Urothelium cell line (cell line): ENCODE results near the gene PKIB.
A peak's percentile ranks its signal among the peaks of the same experiment; 100 is the strongest.
"Not testable (repeated sequence)": the region's sequence is repeated elsewhere in the genome, so short reads cannot be mapped to it uniquely, and the experiment has no call there.

Experiments used
- DNase-seq: peaks from one replicate; pipeline ENCODE4 v3.0.0; 2011; ENCODE audit warnings: low spot score, mixed read lengths
- FAIRE-seq: peaks from 2 replicates; lab custom pipeline; 2011; peaks lifted over from hg19 to GRCh38; lab: Jason Lieb, UNC

PKIB gene

GRCh38 chr6:122620428-122620827 is 10.2 kb downstream of the PKIB start:
- DNase-seq (no peak), FAIRE-seq (no peak)

DNA sequence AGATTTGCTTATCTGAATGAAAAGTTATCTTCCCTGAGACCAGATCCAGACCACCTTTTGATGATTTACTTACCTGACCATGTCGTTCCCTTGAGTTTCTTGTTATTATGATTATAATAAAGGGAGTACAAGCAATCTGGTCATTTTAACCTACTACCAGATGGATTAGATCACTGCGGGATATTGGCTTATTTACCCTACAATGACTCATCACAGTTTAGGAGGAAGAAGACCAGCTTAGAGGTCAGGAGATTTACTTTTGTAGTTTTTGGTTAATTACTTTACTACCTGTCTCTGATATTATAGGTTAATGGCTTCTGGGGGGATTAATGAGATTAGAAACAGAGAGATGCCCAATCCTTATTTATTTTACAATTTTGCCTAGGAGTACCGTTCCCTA is 10.7 kb downstream of the PKIB start:
- DNase-seq (peak; percentile 39), FAIRE-seq (no peak)

GRCh38 chr6:122621638-122622037 is 11.4 kb downstream of the PKIB start:
- FAIRE-seq = no peak

GRCh38 chr6:122622479-122622878 is 12.3 kb downstream of the PKIB start:
- DNase-seq (no peak), FAIRE-seq (no peak)

More at GRCh38 chr6:122621638-122622037, 11.4 kb downstream of the PKIB start:
- DNase-seq = no peak

DNA sequence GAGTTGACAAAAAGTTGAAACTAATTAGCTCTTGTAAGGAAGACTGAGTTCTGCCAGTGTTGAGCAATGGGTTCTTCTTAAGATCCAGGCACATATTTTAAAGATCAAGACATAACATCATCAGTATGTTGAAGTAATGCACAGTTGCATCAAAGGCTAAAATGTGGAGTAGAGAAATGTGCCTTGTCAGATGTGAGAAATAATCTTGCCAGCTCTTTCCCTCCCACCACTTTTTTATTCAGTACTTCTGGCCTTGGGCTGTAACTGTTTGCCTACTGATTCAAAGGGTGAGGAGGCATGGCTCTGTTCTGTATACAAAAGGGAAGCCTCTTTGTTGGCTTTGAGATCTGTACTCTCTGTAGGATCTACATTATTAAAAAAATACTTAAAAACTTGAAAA is 13.1 kb downstream of the PKIB start:
- no peak for DNase-seq
- FAIRE-seq = no peak

DNA sequence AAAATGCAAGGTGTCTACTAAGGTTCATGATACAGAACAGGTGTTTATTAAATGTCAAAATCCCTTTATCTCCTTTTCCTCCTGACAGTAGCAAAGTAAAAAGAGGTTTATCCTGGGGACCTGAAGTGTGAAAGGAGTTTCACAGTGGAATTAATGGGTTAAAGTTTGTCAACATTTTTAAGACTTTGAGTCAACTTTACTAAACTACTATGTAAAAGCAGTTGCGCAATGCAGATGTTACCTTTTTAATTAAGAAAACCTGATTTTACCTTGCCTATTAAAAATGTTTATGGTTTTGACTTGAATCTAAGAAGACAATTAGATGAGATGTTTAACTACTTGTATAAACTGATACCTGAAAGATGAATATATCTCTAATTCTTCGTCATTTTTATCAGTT is 14.6 kb downstream of the PKIB start:
- no peak for DNase-seq
- no peak for FAIRE-seq

DNA sequence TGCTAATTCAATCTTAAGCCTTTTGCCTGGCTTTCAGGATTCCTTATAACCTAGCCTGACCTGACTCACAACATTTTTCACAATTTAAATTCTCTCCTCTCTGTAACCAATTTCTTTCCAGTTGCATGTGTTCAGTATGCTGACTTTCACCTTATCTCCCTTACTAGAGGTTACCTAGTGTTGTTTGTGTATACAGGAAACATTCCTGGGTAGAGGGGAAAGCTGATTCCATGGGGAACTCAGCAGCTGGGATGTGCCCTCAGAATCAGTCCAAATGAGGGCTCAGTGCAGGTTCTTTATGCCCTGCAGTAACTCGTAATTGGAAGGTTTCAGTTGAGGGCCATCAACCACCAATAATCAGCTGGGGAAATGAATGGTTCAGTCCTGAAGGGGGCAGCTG is 18.5 kb downstream of the PKIB start:
- DNase-seq (no peak), FAIRE-seq (no peak)

DNA sequence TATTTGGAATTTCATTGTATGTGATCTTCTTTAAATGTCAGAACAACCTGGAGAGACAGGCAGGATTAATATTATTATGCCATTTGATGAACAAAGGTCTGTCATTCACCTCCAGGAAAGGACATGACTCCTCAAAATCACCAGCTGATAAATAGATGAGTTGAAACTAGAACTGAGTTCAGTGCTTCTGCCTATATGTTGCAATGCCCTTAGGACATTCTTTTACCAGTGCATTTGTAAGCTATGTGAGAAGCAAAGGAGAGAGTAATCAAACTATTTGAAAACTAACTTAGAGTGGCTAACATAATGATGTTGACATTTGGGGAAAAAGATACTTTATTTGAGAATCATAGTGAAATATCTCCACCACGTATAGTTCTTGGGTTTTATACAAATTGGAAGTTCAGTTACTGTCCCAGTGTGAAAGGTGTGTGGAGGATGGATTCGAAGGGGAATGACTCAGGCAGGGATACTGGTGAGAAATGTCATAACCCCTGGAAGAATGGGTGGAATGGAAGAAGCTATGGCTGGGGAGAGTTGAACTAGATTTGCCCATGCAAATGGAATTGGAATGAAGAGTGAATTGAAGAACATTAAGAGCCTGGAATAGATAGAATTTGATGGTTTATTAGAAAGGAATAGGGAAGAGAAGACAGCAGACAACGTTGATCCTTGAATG is 21.5 kb downstream of the PKIB start:
- DNase-seq = no peak
- FAIRE-seq = no peak

- FAIRE-seq (no peak), DNase-seq (no peak)
These were observed 30.2 kb downstream of the PKIB start for GRCh38 chr6:122640366-122640765.

GRCh38 chr6:122641819-122642218 is 31.6 kb downstream of the PKIB start:
- DNase-seq (no peak), FAIRE-seq (no peak)

DNA sequence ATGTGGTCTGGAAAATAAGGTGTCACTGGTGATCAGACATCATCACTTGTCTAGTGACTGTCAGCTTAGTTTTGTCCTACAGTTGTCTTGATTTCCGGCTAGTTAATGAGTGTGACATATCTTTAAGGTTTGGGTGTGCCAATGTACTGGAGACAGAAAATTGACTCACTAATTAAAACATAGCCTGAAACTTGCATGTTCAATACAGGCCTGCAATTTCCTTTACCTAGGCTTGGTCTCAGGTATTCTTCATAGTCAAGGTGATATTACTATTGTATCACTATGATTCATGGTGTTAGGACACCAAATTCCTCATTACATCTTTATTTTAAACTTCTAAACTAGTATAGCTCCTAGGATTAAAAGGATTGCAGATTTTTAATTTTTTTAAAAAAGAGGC is 32.4 kb downstream of the PKIB start:
- FAIRE-seq = peak; percentile 68
- DNase-seq = not testable (repeated sequence)

DNA sequence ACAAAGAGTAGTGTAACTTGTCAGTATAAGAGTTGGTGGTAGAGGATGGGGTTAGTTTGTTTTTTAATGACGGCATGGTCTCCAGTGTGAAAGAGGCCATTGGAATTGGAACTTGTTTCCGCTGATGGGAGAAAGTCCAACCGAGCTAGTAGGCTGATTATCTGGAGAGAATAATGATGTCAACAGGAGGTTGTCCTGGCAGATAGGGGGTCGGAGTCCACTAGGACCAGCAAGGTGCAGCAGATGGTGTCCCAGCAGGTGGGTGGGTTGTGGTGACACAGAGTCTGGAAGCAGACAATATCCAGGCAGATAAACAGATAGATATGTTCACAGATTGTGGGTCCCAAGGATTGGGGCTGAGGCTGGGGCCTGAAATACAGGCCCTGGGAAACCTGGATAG is 35.1 kb downstream of the PKIB start:
- FAIRE-seq = no peak

DNA sequence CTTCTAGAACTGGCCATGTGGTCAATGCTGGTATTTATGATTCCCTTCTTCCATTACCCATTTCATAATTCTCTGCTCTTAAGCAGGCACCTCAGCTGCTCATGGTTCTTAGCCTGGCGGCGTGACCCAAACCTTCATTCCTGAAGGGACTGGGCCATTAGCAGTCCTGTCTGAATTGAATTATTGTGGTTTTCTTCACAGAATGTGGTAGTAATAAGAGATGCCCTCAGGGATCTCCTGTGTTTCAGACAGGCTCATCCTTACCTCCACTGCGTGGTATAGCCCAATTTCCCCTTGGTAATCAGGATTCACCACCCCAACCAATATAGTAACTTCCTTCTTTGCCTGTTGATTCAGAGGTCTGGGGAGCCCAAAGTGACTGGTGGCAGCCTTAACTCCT is 37.6 kb downstream of the PKIB start:
- DNase-seq = no peak
- FAIRE-seq = no peak

More for the DNA sequence above, 35.1 kb downstream of the PKIB start:
- DNase-seq = no peak

- DNase-seq (no peak), FAIRE-seq (no peak)
These were observed 38.5 kb downstream of the PKIB start for GRCh38 chr6:122648726-122649125.

DNA sequence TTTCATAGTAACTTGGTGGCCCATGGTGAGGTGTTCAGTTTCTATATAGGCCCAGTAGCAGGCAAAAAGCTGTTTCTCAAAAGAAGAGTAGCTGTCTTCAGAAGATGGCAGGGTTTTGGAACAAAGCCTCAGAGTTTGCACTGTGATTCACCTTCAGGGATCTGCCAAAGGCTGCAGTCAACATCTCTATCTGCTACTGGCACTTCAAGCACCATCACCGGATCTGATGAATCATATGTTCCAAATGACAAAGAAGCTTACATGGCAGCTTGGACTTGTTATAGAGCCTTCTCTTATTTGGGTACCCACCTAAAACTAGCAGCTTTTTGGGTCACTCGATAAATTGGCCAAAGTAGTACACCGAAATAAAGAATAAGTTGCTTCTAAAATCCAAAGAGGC is 39.5 kb downstream of the PKIB start:
- DNase-seq (peak; percentile 17), FAIRE-seq (no peak)

DNA sequence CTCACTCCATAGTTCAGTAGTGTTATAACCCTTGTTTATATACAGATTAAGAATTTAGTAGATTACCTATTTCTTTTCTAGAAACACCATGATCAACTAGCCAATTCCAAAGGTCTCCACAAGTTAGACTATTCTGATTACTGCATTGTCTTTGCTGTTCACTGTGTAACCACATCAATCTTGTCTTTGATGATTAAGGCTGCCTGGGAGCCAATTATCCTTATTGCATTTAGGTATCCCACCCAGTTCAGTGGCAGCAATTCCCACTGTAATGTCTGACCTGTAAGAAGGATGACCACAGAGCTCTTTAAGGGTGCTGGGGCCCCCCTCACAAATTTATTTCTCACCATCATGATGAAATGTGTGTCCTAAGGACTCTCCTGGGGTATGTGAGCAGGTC is 40.2 kb downstream of the PKIB start:
- DNase-seq = no peak

GRCh38 chr6:122651031-122651430 is 40.8 kb downstream of the PKIB start:
- FAIRE-seq (no peak), DNase-seq (no peak)

More for the DNA sequence above, 40.2 kb downstream of the PKIB start:
- FAIRE-seq = no peak

DNA sequence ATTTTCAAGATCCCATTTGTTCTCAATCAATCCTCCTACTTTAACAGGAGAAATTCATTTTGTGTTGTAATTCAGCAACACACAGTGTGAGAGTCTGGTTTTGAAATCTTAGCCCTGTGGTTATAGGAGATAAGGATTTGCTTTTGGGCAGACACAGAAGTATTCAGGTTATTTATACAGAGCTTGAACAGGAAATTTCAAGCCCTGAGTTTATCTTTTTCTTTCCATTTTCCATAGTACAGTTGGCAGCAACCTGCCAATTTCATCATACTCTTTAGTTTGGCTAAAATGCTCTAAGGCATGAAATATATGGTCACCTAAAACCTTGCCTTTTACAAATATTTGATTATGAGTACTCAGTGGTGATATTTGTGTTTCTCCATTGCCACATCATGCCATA is 41.4 kb downstream of the PKIB start:
- FAIRE-seq = no peak

DNA sequence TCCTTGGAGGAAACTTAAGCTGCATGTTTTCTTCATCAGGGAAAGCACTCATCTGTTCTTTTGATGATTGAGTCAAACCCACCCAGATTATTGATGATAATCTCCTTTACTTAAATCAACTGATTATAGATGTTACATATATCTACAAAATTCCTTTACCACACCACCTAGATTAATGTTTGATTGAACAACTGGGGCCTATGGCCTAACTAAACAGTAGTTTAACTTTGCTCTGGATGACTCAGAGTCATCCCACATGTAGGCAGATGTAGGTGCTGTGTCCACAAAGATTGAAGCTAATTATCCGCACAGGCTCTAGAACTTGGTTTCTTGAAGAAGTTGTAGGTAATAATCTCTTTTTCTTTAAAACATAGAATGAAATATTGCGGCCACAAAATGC is 42.2 kb downstream of the PKIB start:
- no peak for FAIRE-seq

More for the DNA sequence above, 41.4 kb downstream of the PKIB start:
- no peak for DNase-seq

DNA sequence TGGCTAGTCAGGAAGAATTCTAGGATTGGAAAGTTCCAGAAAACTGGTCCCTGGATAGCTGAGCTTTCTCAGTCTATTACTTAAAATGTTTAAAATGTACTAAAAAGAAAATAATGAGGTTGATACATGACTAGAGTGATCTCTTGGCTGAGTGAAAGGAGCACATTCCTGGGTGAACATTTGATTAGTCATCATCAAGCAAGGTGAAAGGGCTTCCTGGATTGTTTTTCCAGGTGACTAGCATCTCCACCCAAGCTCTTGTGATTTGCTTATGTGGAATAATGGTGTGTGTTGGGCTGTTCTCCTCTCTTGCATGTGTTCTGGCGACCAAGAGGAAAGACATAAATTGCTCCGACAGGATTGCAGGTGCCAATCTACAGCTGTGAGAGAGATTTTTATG is 42.9 kb downstream of the PKIB start:
- peak; percentile 49 for DNase-seq
- no peak for FAIRE-seq

More for the DNA sequence above, 42.2 kb downstream of the PKIB start:
- DNase-seq = no peak

GRCh38 chr6:122654012-122654411 is 43.8 kb downstream of the PKIB start:
- DNase-seq (no peak), FAIRE-seq (no peak)

GRCh38 chr6:122657601-122658000 is 47.4 kb downstream of the PKIB start:
- FAIRE-seq = no peak
- no peak for DNase-seq

- DNase-seq (no peak), FAIRE-seq (no peak)
These were observed 50.1 kb downstream of the PKIB start for GRCh38 chr6:122660296-122660695.
